ENCODE data around the gene C2CD5.

Gene C2CD5

GRCh38 chr12:22500100-22500499 lies 44.2 kb downstream of the C2CD5 start:
- H3K4me2 ChIP-seq (ENCODE audit: low read length), result no peak overlapping the region
- H3K36me3 ChIP-seq (replicated peaks; ENCODE audit: low read depth, low read length), result no peaks in the 10 kb centered on the region
- H3K27me3 ChIP-seq (ENCODE audit: low read depth, low read length), result no peaks in the 10 kb centered on the region

GRCh38 chr12:22499445-22499844 lies 44.9 kb downstream of the C2CD5 start:
- no peaks in the 10 kb centered on the region for H3K36me3 ChIP-seq (replicated peaks; ENCODE audit: low read depth, low read length)
- H3K27me3 ChIP-seq (ENCODE audit: low read depth, low read length), result no peaks in the 10 kb centered on the region
- no peak overlapping the region for H3K4me3 ChIP-seq (ENCODE audit: low read length)
- no peaks in the 10 kb centered on the region for H3K4me1 ChIP-seq (ENCODE audit: low read length)
- H3K9me3 ChIP-seq (ENCODE audit: insufficient read depth, low read length), result no peaks in the 10 kb centered on the region
- H3K4me2 ChIP-seq (ENCODE audit: low read length), result no peak overlapping the region
- no peaks in the 10 kb centered on the region for H3K79me2 ChIP-seq (ENCODE audit: low read length)
- H4K20me1 ChIP-seq (ENCODE audit: insufficient read depth, low read length), result no peaks in the 10 kb centered on the region
- H3K9ac ChIP-seq (ENCODE audit: low read length), result no peak overlapping the region
- no peak overlapping the region for H2AFZ ChIP-seq (ENCODE audit: low read depth, low read length)
- TF ChIP-seq EZH2phosphoT487 (IDR thresholded peaks at IDR 0.05; ENCODE audit: low read depth), result no peak
- no peak for TF ChIP-seq CTCF (IDR thresholded peaks at IDR 0.05; ENCODE audit: low read depth, low read length)
- H3K27ac ChIP-seq (ENCODE audit: low read length), result no peak overlapping the region

More at GRCh38 chr12:22500100-22500499, 44.2 kb downstream of the C2CD5 start:
- Histone ChIP-seq H3K4me3 (ENCODE audit: low read length) (no peak overlapping the region), H3K79me2 (ENCODE audit: low read length) (no peaks in the 10 kb centered on the region), H4K20me1 (ENCODE audit: insufficient read depth, low read length) (no peaks in the 10 kb centered on the region), H3K27ac (ENCODE audit: low read length) (no peak overlapping the region), H2AFZ (ENCODE audit: low read depth, low read length) (no peak overlapping the region), H3K9ac (ENCODE audit: low read length) (no peak overlapping the region), H3K4me1 (ENCODE audit: low read length) (no peaks in the 10 kb centered on the region), H3K9me3 (ENCODE audit: insufficient read depth, low read length) (no peaks in the 10 kb centered on the region)
- TF ChIP-seq CTCF (IDR thresholded peaks at IDR 0.05; ENCODE audit: low read depth, low read length) (no peak), EZH2phosphoT487 (IDR thresholded peaks at IDR 0.05; ENCODE audit: low read depth) (no peak)

GRCh38 chr12:22494319-22494718 lies 50.0 kb downstream of the C2CD5 start:
- no peak overlapping the region for H2AFZ ChIP-seq (ENCODE audit: low read depth, low read length)

GRCh38 chr12:22491034-22491433 lies 53.3 kb downstream of the C2CD5 start:
- H3K27ac ChIP-seq (ENCODE audit: low read length), result no peak overlapping the region
- H3K4me3 ChIP-seq (ENCODE audit: low read length), result no peak overlapping the region
- peaks cover 16% of the 10 kb centered on the region for H3K36me3 ChIP-seq (replicated peaks; ENCODE audit: low read depth, low read length)

More at GRCh38 chr12:22494319-22494718, 50.0 kb downstream of the C2CD5 start:
- Histone ChIP-seq H3K9me3 (ENCODE audit: insufficient read depth, low read length) (no peaks in the 10 kb centered on the region), H3K27me3 (ENCODE audit: low read depth, low read length) (no peaks in the 10 kb centered on the region), H3K79me2 (ENCODE audit: low read length) (no peaks in the 10 kb centered on the region), H3K4me1 (ENCODE audit: low read length) (peaks cover 10% of the 10 kb centered on the region; the same call in 1 of the 2 replicates), H3K36me3 (replicated peaks; ENCODE audit: low read depth, low read length) (peaks cover 12% of the 10 kb centered on the region), H3K4me3 (ENCODE audit: low read length) (no peak overlapping the region), H3K4me2 (ENCODE audit: low read length) (no peak overlapping the region), H3K9ac (ENCODE audit: low read length) (no peak overlapping the region), H4K20me1 (ENCODE audit: insufficient read depth, low read length) (no peaks in the 10 kb centered on the region), H3K27ac (ENCODE audit: low read length) (no peak overlapping the region)
- no peak for TF ChIP-seq CTCF (IDR thresholded peaks at IDR 0.05; ENCODE audit: low read depth, low read length)
- no peak for TF ChIP-seq EZH2phosphoT487 (IDR thresholded peaks at IDR 0.05; ENCODE audit: low read depth)

More at GRCh38 chr12:22491034-22491433, 53.3 kb downstream of the C2CD5 start:
- TF ChIP-seq CTCF (IDR thresholded peaks at IDR 0.05; ENCODE audit: low read depth, low read length) (no peak), EZH2phosphoT487 (IDR thresholded peaks at IDR 0.05; ENCODE audit: low read depth) (no peak)
- no peaks in the 10 kb centered on the region for H3K9me3 ChIP-seq (ENCODE audit: insufficient read depth, low read length)
- H3K79me2 ChIP-seq (ENCODE audit: low read length), result no peaks in the 10 kb centered on the region
- H3K4me1 ChIP-seq (ENCODE audit: low read length), result peaks cover 10% of the 10 kb centered on the region; the same call in 1 of the 2 replicates
- H4K20me1 ChIP-seq (ENCODE audit: insufficient read depth, low read length), result no peaks in the 10 kb centered on the region
- H3K4me2 ChIP-seq (ENCODE audit: low read length), result no peak overlapping the region
- H3K27me3 ChIP-seq (ENCODE audit: low read depth, low read length), result no peaks in the 10 kb centered on the region
- H3K9ac ChIP-seq (ENCODE audit: low read length), result no peak overlapping the region
- no peak overlapping the region for H2AFZ ChIP-seq (ENCODE audit: low read depth, low read length)

Measured in OCI-LY3 (cell line).